ENCODE measurements around the gene KIAA1755.

- no peak for TF ChIP-seq MAX (IDR thresholded peaks at IDR 0.05; ENCODE audit: low read depth)
- no peak for TF ChIP-seq CTCF (IDR thresholded peaks at IDR 0.05)
- TF ChIP-seq FOXM1 (IDR thresholded peaks at IDR 0.05; ENCODE audit: low read depth): no peak
- no peak for TF ChIP-seq RCOR1 (IDR thresholded peaks at IDR 0.05; ENCODE audit: low read length)
- no peak for TF ChIP-seq POLR2AphosphoS5 (IDR thresholded peaks at IDR 0.05; ENCODE audit: low read depth, low read length)
- no peak for TF ChIP-seq FOXJ3 (CRISPR knock-in tag; IDR thresholded peaks at IDR 0.05)
- TF ChIP-seq EZH2phosphoT487 (IDR thresholded peaks at IDR 0.05; ENCODE audit: borderline replicate concordance, low read depth): no peak
- no peak for TF ChIP-seq ELF1 (IDR thresholded peaks at IDR 0.05)
- peak; percentile 49; the same call in 1 of the 2 replicates for TF ChIP-seq FOSL2 (IDR thresholded peaks at IDR 0.05; ENCODE audit: borderline replicate concordance, low read depth)
- no peak for TF ChIP-seq RFX5 (IDR thresholded peaks at IDR 0.05; ENCODE audit: low read length)
- TF ChIP-seq TEAD4 (IDR thresholded peaks at IDR 0.05; ENCODE audit: borderline replicate concordance, insufficient read depth): no peak
Measured at GRCh38 chr20:38209736-38210405, 50.7 kb downstream of the KIAA1755 start.

Data from SK-N-SH (cell line).